Gastrocnemius medialis (tissue), 4 donors: ENCODE measurements around the gene PERM1. TPM values are rescaled to one million over a fixed set of nuclear protein-coding genes. Genes with fewer than 3 reads are reported as not detected.

Experiments
- ATAC-seq, 2 donors: fragments of 150-250 bp; one replicate each; pipeline ENCODE4 v1.9.1; 2016
- DNase-seq, 2 donors: peaks; one replicate each; pipeline ENCODE4 v3.0.0-alpha.2; 2019
- H3K27ac ChIP-seq, 4 donors: fragments of 200-600 bp; sonication (generic); 1 replicate in 1 of 4; 2 replicates in 3 of 4; pipeline ENCODE4 v1.5.1; 2016 to 2018; ENCODE audit warnings: mild to moderate bottlenecking in 2 of 4, moderate library complexity in 1 of 4
- H3K27me3 ChIP-seq, 3 donors: fragments of 200-600 bp; sonication (generic) in 2 of 3; 1 replicate in 1 of 3; 2 replicates in 2 of 3; pipeline versions ENCODE4 v1.5.1 to v1.6.0; 2016 to 2019; ENCODE audit warnings: mild to moderate bottlenecking in 1 of 3, moderate library complexity in 1 of 3
- H3K36me3 ChIP-seq, 2 donors: fragments of 200-600 bp; sonication (generic) in 1 of 2; one replicate each; pipeline ENCODE4 v1.5.1; 2017 to 2018
- H3K4me1 ChIP-seq, 2 donors: fragments of 200-600 bp; sonication (generic) in 1 of 2; one replicate each; pipeline ENCODE4 v1.5.1; 2016 to 2017; ENCODE audit warnings: mild to moderate bottlenecking in 2 of 2
- H3K4me3 ChIP-seq, 4 donors: fragments of 200-600 bp; sonication (generic) in 3 of 4; 1 replicate in 1 of 4; 2 replicates in 3 of 4; pipeline ENCODE4 v1.5.1; 2016 to 2019; ENCODE audit warnings: mild to moderate bottlenecking in 2 of 4
- H3K9me3 ChIP-seq, 3 donors: fragments of 200-600 bp; sonication (generic) in 2 of 3; 1 replicate in 1 of 3; 2 replicates in 2 of 3; pipeline ENCODE4 v1.5.1; 2016 to 2019
- POLR2A ChIP-seq, 2 donors: fragments of 450-650 bp; IDR thresholded peaks; one replicate each; pipeline ENCODE4 v1.6.1; 2017; ENCODE audit warnings: antibody characterized with exemption in 2 of 2, mild to moderate bottlenecking in 2 of 2, moderate library complexity in 2 of 2
- in situ Hi-C, 4 donors: fragments of 200-750 bp; cut with MboI; loops; one replicate each; pipeline versions ENCODE4 v1.15.0 to v1.8.0; 2017; ENCODE audit warnings: low sequenced_read_pairs in 4 of 4
- intact Hi-C: fragments of 100-400 bp; cut with DNase I; formaldehyde crosslinking; loops from one replicate; pipeline ENCODE4 v1.15.1; 2023; ENCODE audit warnings: low total_unique reads
- total RNA-seq, 4 donors: library from RNA; depleted of rRNA; stranded (reverse); fragments of >200 nt; gene quantifications; one replicate each; pipeline versions ENCODE4 v1.1.0 to v1.2.3, GENCODE V29; 2016
- TF ChIP-seq, protein P1 (sequence below), 5 experiments: fragments of 450-650 bp in 3 of 5; fragments of 200-600 bp in 2 of 5; sonication (generic) in 2 of 5; IDR thresholded peaks in 4 of 5; conservative IDR thresholded peaks in 1 of 5; 1 replicate in 4 of 5; 2 replicates in 1 of 5; pipeline ENCODE4 v1.5.1; 2016 to 2019; ENCODE audit warnings: antibody characterized with exemption in 5 of 5, mild to moderate bottlenecking in 3 of 5, moderate library complexity in 3 of 5

Gene PERM1
- total RNA-seq, 4 donors from 2014 or later, result 38.9 to 218 (median 98.8) TPM

DNA sequence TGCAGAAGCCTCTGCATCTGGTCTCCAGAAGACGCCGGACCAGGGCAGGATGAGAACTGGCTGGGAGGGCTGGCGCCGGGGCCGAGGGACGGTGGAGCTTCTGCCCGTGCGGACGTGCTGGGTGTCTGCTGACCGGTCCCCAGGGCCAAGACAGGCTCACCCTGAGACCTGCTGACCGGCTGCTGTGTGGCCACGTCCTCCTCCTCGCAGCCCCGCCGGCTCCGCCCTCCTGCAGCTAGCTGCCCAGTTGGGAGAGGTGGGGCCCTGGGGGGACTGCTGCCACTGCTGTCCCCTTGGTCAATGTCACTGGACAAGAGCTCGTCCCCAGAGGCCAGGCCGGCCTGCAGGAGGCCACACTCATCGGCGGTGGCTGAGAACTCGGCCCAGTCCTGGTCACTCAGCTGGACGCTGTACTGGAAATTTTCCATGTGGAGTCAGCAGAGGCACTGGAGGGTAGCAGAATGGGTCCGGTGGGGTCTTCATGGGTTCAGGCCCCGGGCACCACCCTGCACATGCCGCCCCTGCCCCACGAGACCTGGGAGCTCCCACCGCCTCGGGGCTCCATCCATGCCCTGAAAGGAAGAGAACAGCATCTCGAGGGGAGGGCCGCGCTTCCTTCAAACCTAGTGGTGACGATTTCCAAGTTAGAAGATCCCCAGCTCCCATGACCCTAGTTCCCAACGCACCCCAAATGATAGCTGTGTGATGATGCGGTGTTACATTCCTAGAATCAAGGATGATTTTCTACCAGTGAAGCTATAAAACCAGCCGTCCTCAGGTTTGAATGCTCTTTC is 1.1 kb downstream of the PERM1 start:
- intact Hi-C loops (loop anchor here (5.0 kb wide), 1 partner anchor 367 kb away; the partner anchor contains the start of gene DVL1), in situ Hi-C loops (loop anchor here in 2 of 4 donors (10.0 kb wide), 1 partner anchor 84 kb away; no protein-coding TSS in a partner anchor)
- Histone ChIP-seq H3K27me3 (no peaks in the 10 kb centered on the region), H3K36me3 (no peaks in the 10 kb centered on the region), H3K27ac (peak overlapping the region; percentile 100), H3K9me3 (no peaks in the 10 kb centered on the region), H3K4me1 (peaks cover 29 to 44% of the 10 kb centered on the region in 2 donors), H3K4me3 (peak overlapping the region; percentile 58 to 67 (median 62))
- peak; percentile 95 to 98 for DNase-seq
- peak; percentile 39 for ATAC-seq
- TF ChIP-seq POLR2A (IDR thresholded peaks at IDR 0.05), result peak; percentile 95
- TF ChIP-seq, protein P1, sequence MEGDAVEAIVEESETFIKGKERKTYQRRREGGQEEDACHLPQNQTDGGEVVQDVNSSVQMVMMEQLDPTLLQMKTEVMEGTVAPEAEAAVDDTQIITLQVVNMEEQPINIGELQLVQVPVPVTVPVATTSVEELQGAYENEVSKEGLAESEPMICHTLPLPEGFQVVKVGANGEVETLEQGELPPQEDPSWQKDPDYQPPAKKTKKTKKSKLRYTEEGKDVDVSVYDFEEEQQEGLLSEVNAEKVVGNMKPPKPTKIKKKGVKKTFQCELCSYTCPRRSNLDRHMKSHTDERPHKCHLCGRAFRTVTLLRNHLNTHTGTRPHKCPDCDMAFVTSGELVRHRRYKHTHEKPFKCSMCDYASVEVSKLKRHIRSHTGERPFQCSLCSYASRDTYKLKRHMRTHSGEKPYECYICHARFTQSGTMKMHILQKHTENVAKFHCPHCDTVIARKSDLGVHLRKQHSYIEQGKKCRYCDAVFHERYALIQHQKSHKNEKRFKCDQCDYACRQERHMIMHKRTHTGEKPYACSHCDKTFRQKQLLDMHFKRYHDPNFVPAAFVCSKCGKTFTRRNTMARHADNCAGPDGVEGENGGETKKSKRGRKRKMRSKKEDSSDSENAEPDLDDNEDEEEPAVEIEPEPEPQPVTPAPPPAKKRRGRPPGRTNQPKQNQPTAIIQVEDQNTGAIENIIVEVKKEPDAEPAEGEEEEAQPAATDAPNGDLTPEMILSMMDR (IDR thresholded peaks at IDR 0.05 in 4 of 5, conservative IDR thresholded peaks at IDR 0.05 in 1 of 5), result peak in 2 of 5 experiments; percentile 16 to 25

DNA sequence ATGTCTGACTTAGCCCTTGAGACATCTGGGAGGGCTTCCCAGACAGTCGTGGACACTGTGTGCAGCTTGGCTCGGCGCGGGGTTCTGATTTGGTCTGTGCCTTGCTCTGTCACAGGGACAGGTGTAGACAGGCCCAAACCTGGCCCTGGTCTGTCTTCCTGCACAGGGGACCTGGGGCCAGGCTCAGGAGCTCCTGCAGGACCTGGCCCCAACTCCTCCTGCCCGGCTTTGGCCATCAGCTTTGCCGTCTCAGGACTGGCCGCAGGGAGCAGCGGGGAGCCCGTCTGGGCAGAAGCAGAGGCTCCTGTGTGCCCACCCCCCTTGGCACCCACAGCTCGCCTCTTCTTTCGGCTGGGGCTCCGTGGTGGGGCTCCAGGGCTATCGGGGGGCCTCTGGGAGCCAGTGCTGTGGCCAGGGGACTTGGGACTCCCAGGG is 1.7 kb downstream of the PERM1 start:
- H3K4me3 ChIP-seq, result peak overlapping the region; percentile 54 to 67 (median 62)

DNA sequence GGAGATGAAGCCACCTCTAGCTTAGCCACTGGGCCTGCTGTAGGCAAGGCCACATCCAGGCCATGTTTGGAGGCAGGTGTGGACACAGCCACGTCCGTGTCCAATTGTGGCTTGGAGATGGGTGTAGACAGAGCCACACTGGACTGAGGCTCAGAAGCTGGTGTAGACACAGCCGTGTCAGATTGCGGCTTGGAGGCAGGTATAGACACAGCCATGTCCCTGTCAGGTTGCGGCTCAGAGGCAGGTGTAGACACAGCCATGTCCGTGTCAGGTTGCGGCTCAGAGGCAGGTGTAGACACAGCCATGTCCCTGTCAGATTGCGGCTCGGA is 2.2 kb downstream of the PERM1 start:
- no peak for ATAC-seq
- TF ChIP-seq POLR2A (IDR thresholded peaks at IDR 0.05), result no peak
- TF ChIP-seq, protein P1 (IDR thresholded peaks at IDR 0.05 in 4 of 5, conservative IDR thresholded peaks at IDR 0.05 in 1 of 5), result no peak
- DNase-seq, result no peak
- intact Hi-C loops (loop anchor here (5.0 kb wide), 1 partner anchor 368 kb away; the partner anchor contains the start of gene DVL1), in situ Hi-C loops (loop anchor here in 2 of 4 donors (10.0 kb wide), 1 partner anchor 85 kb away; no protein-coding TSS in a partner anchor)
- Histone ChIP-seq H3K27ac (peak overlapping the region; percentile 100), H3K36me3 (no peaks in the 10 kb centered on the region), H3K4me3 (peak overlapping the region; percentile 57 to 65 (median 58)), H3K4me1 (peaks cover 29 to 48% of the 10 kb centered on the region in 2 donors), H3K9me3 (no peaks in the 10 kb centered on the region), H3K27me3 (peaks cover 0 to 2% (median 0%) of the 10 kb centered on the region in 3 donors)

More for the DNA sequence above, 1.7 kb downstream of the PERM1 start:
- intact Hi-C loops, result loop anchor here (5.0 kb wide), 1 partner anchor 367 kb away; the partner anchor contains the start of gene DVL1
- H3K9me3 ChIP-seq, result no peaks in the 10 kb centered on the region
- TF ChIP-seq, protein P1 (IDR thresholded peaks at IDR 0.05 in 4 of 5, conservative IDR thresholded peaks at IDR 0.05 in 1 of 5), result no peak
- no peak for TF ChIP-seq POLR2A (IDR thresholded peaks at IDR 0.05)
- in situ Hi-C loops, result loop anchor here in 2 of 4 donors (10.0 kb wide), 1 partner anchor 85 kb away; no protein-coding TSS in a partner anchor
- ATAC-seq (peak; percentile 16 to 21), DNase-seq (peak; percentile 75 to 91)
- H3K4me1 ChIP-seq, result peaks cover 29 to 48% of the 10 kb centered on the region in 2 donors
- no peaks in the 10 kb centered on the region for H3K36me3 ChIP-seq
- no peaks in the 10 kb centered on the region for H3K27me3 ChIP-seq
- peak overlapping the region; percentile 100 for H3K27ac ChIP-seq

GRCh38 chr1:978835-979743 is 2.8 kb downstream of the PERM1 start:
- Histone ChIP-seq H3K27me3 (peaks cover 0 to 2% (median 0%) of the 10 kb centered on the region in 3 donors), H3K4me3 (peak overlapping the region; percentile 57 to 65 (median 58)), H3K4me1 (peaks cover 29 to 48% of the 10 kb centered on the region in 2 donors), H3K9me3 (no peaks in the 10 kb centered on the region), H3K36me3 (no peaks in the 10 kb centered on the region), H3K27ac (peak overlapping the region; percentile 100)
- DNase-seq, result no peak
- peak in 1 of 2 donors; percentile 3 for TF ChIP-seq POLR2A (IDR thresholded peaks at IDR 0.05)
- TF ChIP-seq, protein P1 (IDR thresholded peaks at IDR 0.05 in 4 of 5, conservative IDR thresholded peaks at IDR 0.05 in 1 of 5), result no peak
- in situ Hi-C loops (no loop called here), intact Hi-C loops (no loop called here)
- ATAC-seq, result no peak
